ENCODE measurements around the gene ATXN7L3.
A peak's percentile ranks its signal among the peaks of the same experiment; 100 is the strongest.
"Not testable (repeated sequence)": the region's sequence is repeated elsewhere in the genome, so short reads cannot be mapped to it uniquely, and the experiment has no call there.

Gene ATXN7L3, protein sequence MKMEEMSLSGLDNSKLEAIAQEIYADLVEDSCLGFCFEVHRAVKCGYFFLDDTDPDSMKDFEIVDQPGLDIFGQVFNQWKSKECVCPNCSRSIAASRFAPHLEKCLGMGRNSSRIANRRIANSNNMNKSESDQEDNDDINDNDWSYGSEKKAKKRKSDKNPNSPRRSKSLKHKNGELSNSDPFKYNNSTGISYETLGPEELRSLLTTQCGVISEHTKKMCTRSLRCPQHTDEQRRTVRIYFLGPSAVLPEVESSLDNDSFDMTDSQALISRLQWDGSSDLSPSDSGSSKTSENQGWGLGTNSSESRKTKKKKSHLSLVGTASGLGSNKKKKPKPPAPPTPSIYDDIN

DNA sequence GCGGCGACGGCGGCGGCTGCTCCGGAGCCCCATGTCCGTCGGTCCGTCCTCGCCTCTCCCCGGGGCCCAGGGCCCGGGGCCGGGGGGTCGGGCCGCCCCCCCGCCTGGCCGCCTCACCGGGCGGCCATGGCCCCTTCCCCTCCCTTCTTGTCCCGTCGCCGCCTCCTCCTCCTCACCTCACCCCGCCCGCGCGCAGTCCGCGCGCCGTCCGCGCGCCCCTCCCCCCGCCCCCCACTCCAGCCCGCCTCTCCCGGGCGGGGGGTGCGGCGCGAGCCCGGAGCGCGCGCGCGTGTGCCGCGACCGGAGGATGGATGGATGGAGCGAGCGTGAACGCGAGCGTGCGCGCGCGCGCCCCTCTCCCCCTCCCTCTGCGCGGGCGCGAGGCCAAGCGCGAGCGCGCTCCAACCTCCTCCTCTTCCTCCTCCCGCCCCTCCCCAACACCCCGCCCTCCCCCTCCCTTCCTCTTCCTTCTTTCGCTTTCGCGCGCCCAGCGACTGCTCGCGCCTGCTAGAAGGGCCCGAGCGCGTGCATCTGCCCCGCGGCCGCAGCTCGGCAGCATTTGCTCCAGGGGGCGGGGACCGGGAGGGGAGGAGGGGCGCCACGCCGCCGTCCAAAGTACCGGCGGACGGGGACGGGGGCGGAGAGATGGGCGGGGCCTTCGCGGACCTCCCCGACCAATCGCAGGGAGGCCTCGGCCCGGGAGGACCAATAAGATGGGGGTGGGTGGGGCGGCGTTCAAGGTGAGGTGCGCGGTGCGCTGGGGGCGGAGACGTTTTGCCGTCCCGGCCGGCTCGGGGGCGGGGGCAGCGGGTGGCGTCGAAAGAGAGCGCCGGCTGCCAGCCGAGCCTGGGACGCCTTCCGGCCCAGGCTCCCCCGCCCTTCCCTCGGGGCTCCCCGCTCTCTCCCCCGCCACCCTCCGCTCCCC, at the start of gene ATXN7L3:
Gene ATXN7L3, minus strand, starts transcription at position 332 of the 925 bp plus-strand sequence. CDS start 1,814 bp downstream, outside the sequence.
- peak; percentile 99 for DNase-seq

DNA sequence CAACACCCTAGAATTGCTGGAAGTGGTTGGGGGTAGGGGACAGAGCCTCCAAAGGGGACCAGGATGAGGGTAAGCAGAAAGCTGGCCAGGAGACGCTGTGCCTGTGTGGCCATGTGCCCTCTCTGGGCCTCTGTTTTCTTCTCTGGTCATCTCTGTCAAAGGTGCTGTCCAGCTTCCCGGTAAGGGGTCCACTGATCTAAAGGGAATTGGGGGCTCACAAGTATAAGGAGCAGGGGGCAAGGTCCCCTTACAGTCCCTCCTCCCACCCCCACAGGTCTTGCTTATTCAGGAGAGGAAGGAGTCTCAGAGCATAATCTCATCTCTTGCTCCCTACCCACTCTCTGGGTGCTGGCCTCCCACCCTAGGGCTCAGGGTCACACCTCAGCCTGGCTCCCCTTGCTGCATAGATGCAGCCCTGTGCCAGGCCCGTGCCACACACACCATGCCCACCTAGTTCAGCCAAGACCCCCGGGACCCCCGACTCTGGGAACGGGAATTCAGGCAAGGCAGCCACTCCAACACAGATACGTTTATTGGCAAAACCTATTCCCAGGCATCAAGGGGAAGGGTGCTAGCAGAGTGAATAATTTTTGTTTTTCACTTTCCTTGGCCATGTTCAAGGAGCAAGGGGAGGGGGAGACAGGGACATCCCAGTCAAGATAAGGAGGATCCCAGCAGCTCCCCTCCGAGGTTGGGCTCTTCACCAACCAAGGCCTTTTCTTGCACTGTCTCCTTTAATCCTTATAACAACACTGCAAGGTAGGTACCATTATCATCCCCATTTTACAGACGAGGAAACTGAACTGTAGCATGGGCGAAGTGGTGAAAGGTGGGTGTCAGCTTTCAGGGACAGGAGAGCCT, 48.4 kb upstream of the ATXN7L3 start:
- DNase-seq = no peak

DNA sequence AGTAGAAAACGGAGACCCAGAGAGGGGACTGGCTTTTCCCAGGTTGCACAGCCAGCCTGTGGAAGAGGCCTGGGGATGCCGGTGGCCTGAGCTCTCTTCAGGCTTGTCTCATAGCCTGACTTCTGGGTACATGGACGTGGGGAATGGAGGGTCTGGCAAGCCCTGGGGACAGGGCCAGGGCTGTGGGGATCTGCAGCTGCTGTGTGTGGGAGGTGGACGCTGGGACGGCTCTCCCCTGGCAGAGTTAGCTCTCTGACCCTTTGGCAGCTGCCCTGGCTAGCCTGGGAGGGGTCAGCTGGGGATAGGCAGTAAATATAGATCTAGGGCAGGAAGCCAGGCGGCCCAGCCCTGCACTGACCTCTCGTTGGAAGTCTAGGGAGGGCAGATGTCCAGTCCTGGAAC, 47.8 kb upstream of the ATXN7L3 start:
- DNase-seq = no peak

DNA sequence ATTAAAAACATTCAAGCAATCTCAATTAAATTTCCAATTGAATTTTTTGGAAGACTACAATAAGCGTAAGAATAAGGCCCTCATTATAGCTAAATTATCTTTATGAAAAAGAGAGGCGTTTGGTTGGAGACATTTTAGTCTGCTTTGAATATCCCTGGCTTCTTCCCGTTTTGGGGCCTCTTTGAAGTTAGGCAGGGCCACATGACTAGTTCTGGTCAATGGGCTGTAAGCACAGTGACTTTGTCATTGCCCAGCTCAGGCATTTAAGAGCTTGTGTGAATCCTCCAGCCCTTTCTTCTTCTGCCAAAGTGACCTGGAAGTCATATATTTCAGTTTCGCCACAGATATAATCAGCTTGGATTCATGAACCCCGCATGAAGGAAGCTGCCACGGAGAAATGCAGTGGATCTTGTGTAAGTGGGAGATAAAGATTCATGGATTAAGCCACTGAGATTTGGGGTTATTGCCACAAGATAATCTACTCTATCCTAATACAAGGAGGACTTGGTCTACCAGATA, 41.5 kb upstream of the ATXN7L3 start:
- DNase-seq = no peak

DNA sequence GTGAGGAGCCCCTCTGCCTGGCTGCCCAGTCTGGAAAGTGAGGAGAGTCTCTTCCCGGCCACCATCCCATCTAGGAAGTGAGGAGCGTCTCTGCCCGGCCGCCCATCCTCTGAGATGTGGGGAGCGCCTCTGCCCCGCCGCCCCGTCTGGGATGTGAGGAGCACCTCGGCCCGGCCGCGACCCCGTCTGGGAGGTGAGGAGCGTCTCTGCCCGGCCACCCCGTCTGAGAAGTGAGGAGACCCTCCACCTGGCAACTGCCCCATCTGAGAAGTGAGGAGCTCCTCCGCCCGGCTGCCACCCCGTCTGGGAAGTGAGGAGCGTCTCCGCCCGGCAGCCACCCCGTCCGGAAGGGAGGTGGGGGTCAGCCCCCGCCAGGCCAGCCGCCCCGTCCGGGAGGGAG, 38.2 kb upstream of the ATXN7L3 start:
- not testable (repeated sequence) for DNase-seq

DNA sequence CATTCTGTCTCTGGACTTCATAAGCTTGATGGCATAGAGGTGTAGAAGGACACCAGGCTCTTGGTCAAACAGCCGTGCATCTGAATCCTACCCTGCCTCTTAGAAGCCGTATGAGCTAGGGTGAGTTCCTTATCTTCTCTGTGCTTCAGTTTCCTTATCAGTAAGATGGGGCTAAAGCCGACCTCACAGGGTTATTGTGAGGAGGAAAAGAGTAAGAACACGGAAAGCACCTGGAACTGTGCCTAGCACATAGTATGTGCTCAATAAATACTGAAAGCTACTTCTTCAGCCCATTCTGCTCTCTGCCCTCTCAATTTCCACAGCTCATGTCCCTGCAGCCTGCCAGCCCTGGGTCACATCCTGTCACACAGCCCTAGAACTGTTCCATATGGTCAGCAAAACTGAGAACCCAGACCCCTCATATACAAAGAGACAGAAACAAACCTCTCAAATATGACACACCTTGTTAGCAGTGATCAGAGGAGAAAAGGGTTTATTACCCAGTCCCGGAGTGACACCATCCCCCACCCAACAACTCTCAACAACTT, 36.8 kb upstream of the ATXN7L3 start:
- DNase-seq = no peak

DNA sequence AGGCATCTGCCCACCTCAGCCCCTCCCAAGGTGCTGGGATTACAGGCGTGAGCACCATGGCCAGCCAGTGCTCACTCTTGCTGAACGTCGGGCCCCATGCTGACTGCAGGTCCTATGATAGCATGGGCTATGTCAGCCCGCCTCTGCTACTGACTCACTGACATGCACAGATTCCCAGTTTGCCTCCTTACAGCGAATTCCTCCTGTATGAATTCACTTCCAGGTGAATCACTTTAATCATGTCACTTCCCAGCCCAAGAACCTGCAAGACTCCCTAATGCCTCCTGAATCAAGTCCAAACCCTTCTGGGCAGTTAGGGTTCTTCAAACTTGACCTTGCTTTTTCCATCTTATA, 35.9 kb upstream of the ATXN7L3 start:
- peak; percentile 31 for DNase-seq

DNA sequence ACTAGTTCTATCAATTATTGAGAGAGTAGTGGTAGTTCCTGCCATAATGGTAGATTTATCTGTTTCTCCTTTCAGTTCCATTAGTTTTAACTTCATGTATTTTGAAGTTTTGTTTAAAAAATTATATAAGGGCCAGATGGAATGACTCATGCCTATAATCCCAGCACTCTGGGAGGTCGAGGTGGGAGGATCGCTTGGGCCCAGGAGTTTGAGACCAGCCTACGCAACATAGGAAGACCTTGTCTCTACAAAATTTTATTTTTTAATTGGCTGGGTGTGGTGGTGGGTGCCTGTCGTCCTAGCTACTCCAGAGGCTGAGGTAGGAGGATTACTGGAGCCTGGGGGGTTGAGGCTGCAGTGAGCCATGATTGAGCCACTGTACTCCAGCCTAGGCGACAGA, 33.9 kb upstream of the ATXN7L3 start:
- DNase-seq = no peak

DNA sequence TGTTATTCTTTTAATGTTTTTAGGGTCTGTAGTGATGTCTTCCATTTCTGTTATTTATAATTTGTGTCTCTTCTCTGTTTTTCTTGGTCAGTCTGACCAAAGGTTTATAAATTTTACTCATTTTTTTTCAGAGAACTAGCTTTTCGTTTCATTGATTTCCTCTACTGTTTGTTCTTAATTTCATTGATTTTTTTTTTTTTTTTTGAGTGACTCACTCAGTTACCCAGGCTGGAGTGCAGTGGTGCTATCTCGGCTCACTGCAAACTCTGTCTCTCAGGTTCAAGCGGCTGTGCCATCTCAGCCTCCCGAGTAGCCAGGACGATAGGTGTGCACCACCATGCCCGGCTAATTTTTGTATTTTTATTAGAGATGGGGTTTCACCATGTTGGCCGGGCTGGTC, 32.4 kb upstream of the ATXN7L3 start:
- DNase-seq = no peak

DNA sequence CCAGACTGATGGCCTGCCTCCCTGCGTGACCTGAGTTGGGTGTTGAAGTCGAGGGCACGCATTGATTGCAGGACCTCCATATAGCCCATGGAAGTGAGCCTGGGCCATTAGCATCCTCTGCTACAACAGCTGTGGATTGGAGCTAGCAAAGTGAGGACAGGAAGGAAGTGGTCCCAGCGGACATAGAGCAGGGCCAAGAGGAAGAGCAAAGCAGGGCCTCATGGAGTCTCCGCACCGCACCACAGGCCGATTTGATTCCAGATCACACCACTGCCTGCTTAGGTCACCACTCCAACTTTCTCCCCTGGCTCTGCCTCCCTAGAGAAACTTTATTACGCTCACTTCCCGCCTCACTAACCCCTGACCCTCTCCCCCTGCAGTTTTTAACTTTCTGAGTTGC, 30.5 kb upstream of the ATXN7L3 start:
- DNase-seq = no peak

DNA sequence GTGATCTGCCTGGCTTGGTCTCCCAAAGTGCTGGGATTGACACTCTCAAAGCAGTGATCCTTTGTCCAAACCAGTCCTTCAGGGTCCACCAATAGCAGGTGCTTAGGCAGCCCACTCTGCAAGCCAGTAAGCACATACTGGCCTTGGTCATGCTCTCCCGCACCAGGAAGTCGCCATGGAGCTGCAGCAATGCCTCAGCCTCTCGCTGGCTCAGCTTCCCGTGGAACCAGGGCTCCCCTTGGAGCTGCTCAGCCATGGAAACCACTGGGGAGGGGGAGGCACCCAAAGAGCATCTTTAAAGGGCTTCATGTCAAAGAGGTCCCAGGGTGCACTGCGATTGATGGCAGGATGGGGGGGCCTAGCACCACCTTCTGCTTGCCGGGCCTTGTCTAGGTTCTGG, 29.4 kb upstream of the ATXN7L3 start:
- no peak for DNase-seq

DNA sequence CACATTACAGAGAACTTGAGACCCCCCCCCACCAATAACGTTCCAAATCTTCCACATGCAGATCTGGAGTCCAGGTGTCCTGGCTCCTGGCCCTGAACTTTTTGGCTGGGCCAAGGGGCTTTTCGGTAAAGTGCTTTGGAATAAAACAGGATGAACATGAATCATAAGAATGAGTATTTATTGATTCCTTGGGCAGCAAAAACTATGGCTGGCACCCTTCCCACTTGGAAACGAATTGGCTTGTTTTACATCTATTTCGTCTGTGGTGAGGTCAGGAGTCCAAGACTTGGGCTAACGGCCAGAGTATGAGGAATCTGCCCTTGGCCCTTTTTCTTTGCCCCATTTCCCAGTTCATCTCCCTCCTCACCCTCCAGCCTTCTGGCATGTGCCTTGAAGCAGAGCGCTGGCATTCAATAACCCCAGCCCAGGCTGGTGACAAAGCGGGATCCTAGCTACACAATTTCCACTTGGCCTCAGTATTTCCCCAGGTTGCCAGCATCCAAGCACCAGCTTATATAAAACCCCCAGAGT, 23.9 kb upstream of the ATXN7L3 start:
- DNase-seq = peak; percentile 62

DNA sequence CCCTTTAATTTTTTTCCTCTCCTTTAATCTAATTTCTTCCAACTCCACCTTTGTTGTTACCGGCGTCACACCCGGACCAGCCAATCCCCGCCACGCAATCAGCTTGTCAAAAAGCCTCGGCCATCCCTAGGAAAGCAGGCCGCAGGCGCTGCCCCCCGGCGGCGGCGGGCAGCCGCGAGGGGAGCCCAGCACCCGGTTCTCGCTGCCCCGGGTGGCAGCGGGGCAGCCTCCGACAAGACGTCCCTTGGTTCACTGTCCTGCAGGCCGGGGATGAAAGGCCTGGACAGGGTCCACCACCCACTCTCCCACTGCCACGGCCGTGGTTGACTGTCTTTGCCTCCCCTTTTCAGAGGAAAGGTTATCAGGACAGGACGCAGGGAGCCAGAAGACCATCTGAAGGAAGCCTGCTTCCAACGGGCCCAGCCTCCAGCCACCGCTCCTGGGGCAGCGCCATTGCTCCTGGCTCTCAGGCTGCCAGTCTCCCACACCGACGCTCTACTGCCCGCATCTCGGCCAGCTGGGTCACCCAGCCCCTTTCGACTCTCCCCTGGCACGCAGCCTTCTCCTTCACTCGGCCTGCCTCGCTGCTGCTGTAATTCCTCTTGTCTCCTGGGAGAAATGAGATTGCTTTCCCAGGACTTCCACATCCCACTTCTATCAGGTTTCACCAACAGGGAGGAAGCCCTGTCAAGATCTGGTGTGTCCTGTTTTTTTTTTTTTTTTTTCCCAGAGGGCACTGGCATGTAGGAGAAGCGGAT, 22.6 kb upstream of the ATXN7L3 start:
- DNase-seq = peak; percentile 79

DNA sequence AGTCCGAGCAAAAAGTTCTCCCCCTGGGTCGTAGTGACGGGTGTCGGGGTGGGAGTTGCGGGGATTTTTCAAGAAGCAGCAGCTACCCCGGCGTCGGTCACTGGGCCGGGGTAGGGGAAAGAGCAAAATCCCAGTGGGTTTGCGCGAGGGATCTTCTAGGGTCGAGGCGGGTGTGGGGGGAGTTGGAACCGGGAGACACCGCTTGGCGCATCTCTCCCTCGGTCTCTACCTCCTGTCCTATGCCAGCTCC, 22.1 kb upstream of the ATXN7L3 start:
- DNase-seq = no peak

DNA sequence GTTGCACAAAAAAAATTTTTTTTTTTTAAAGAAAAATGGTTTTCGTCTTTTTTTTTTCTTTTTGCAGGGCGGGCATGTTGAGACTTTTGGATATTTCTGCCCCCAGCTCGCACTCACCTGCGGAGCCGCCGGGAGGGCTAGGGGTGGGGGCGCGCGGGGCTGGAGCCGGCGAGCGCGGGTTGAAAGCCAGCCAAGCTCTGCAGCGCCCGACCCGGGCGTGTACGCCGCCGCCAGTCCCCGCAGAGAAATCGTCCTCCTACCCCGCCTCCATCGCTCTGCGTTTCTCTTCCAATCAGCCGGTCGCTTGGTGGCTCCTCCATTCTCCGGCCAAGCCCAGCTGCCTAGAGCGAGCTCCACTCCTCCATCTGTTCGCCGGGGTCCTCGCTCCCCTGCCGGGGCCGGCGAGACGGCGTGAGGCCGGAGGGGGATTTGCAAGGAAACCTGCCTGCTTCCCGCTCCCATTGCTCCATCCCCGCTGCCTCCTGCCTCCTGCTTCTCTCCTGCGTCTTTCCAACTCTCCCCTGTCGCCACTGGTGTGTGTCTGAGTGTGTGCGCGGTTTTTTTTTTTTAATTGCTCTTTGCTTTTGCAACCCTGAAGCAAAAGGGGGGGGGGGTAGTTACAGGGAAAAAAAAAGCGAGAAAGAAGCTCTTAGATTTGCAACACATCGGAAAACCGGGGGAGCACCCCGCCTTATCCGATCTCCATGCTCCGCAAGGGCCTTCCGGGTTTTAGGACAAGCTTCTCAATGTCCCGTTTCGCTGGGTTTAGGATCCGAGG, 21.6 kb upstream of the ATXN7L3 start:
- peak; percentile 80 for DNase-seq

DNA sequence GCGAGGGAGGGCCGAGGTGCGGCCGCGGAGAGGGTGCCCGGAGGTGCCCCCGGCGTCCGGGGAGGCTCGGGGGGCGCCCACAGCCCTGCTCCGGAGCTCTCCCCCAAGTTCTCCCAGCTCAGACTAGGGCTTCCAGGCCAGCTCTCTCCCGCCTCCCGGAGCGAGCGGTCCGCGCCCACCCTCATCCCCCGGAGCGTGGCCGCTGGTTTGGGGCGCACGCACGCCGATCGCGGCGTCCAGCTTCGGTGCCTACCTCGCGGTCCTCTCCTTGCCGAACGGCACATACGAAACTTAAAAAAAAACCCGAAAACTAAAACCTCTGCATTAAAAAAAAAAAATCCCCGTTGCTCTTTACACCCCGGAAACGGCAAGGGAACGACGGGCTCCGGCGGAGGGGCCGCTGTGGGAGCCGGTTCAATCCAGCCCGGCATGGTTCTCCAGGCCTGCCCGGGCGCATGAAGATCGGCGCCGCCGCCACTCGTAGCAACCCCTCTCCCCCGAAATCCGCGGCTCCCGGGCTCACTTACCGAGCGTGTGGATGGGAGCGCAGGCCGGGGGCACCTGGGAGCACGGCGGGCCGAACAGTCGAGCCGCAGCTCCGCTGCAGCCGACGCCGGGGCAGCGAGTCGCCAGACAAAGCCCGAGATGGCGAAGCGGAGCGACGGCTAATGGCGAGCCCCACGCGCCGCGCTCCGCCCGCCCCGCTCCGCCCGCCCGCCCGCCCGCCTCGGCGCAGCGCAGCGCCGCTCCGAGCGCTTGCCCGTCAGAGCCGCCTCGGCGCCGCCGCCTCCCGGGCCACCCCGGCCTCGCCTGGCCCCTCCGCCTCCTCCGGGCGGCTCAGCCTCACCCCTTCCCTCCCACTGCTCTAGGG, 20.8 kb upstream of the ATXN7L3 start:
- peak; percentile 49 for DNase-seq

DNA sequence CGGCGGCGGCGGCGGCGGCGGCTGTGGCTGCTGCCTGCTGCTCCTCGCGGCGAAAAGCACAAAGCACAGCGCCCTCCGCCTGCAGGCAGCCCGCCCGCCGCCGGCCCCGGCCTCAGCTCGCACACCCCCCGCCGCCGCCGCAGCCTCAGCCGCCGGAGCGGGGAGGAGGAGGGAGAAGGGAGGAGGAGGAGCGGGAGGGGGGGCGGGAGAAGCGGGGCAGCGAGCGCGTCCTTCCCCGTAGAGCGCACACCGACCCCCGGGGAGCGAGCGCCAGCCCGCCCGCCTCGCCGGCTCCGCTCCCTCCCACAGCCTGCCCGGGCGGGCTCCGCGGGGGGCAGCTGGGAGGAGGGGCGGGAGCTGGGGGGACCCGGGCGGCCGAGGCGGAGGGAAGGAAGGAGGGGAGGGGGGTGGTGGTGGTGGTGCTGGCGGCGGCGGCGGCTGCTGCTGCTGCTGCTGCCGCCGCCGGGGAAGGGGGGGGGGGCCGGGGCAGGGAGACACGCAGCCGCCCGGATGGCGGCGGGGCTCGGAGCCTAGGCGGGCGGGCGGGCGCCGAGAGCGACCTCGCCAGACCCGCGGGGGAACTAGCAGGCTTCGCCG, 20.0 kb upstream of the ATXN7L3 start, which contains the start of gene UBTF:
Gene UBTF, minus strand, starts transcription at position 60 of the 597 bp plus-strand sequence. CDS start 1,446 bp downstream, outside the sequence.
- DNase-seq = peak; percentile 79

DNA sequence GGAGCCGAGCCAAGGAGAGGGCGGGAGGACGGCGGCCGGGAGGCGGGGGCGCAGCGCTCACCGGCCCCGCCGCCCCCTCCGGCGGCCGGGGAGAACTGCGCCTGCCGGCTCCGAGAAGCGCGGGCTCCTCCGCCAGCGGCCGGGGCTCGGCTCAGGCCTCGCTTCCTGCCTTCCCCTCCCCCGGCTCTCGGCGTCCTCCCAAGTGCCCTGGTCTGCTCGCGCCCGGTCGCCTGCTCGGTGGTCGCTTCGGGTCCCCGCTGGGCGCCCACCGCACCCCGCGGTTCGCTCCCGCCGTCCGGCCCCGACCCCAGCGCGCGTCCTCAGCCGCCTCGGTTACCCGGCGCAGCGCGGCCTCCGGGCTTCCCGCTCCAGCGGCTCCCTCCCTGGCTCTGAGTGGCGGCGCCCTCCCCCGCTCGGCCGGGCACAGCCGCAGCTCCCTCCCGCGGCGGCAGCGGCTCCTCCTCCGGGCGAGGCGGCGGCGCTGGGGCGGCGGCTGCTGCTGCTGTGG, 19.5 kb upstream of the ATXN7L3 start:
- peak; percentile 77 for DNase-seq

All from fibroblast of skin of right quadriceps (primary cell).